ENCODE data around the gene IRF1. TPM values are rescaled to one million over a fixed set of nuclear protein-coding genes. Genes with fewer than 3 reads are reported as not detected.
A peak's percentile ranks its signal among the peaks of the same experiment; 100 is the strongest.

IRF1 gene
- total RNA-seq, 4 donors from 2014 or later: 40.8 to 86.9 (median 65.5) TPM

- Histone ChIP-seq H3K36me3 (no peaks in the 10 kb centered on the region), H3K27ac (peak overlapping the region; percentile 77 to 87 (median 84)), H3K4me1 (peaks cover 43 to 76% (median 56%) of the 10 kb centered on the region in 4 donors), H3K4me3 (no peak overlapping the region), H3K27me3 (no peaks in the 10 kb centered on the region), H3K9me3 (no peaks in the 10 kb centered on the region)
- intact Hi-C loops (cut with DNase I; ENCODE audit: low total_unique reads) (no loop called here), in situ Hi-C loops (cut with MboI; ENCODE audit: low pct_ligation_motif_present in 1 of 4, low pct_unique_long_range_greater_than_20kb in 1 of 4, low sequenced_read_pairs in 3 of 4) (no loop called here)
- DNase-seq: peak; percentile 26
- 67 to 95% methylated on average over 3 to 10 of the region's 10 CpGs for WGBS, 2 donors (ENCODE audit: low coverage in 1 of 2)
- TF ChIP-seq EP300 (IDR thresholded peaks at IDR 0.05; ENCODE audit: low read depth) (no peak), POLR2AphosphoS5 (IDR thresholded peaks at IDR 0.05) (no peak), POLR2A (IDR thresholded peaks at IDR 0.05) (no peak), CTCF (IDR thresholded peaks at IDR 0.05) (no peak)
These were observed 25.4 kb downstream of the IRF1 start for GRCh38 chr5:132465059-132465707.

GRCh38 chr5:132464156-132464939, 26.2 kb downstream of the IRF1 start:
- 22 to 53% methylated on average over 3 to 15 of the region's 15 CpGs for WGBS, 2 donors (ENCODE audit: low coverage in 1 of 2)
- H3K27ac ChIP-seq: peak overlapping the region; percentile 77 to 87 (median 84)
- peak; percentile 55 for DNase-seq

GRCh38 chr5:132463811-132464155, 26.8 kb downstream of the IRF1 start:
- WGBS, 2 donors (ENCODE audit: low coverage in 1 of 2): 43 to 58% methylated on average over 2 to 4 of the region's 5 CpGs
- Histone ChIP-seq H3K36me3 (no peaks in the 10 kb centered on the region), H3K27ac (peak overlapping the region; percentile 77 to 87 (median 84)), H3K4me1 (peaks cover 55 to 90% (median 70%) of the 10 kb centered on the region in 4 donors), H3K4me3 (peak overlapping the region in 1 of 4 donors; percentile 23), H3K27me3 (no peaks in the 10 kb centered on the region), H3K9me3 (no peaks in the 10 kb centered on the region)
- DNase-seq: peak; percentile 30
- TF ChIP-seq POLR2A (IDR thresholded peaks at IDR 0.05): no peak
- TF ChIP-seq CTCF (IDR thresholded peaks at IDR 0.05): no peak
- no peak for TF ChIP-seq POLR2AphosphoS5 (IDR thresholded peaks at IDR 0.05)
- no peak for TF ChIP-seq EP300 (IDR thresholded peaks at IDR 0.05; ENCODE audit: low read depth)
- intact Hi-C loops (cut with DNase I; ENCODE audit: low total_unique reads) (no loop called here), in situ Hi-C loops (cut with MboI; ENCODE audit: low pct_ligation_motif_present in 1 of 4, low pct_unique_long_range_greater_than_20kb in 1 of 4, low sequenced_read_pairs in 3 of 4) (no loop called here)

More at GRCh38 chr5:132464156-132464939, 26.2 kb downstream of the IRF1 start:
- H3K4me1 ChIP-seq: peaks cover 49 to 84% (median 64%) of the 10 kb centered on the region in 4 donors
- in situ Hi-C loops (cut with MboI; ENCODE audit: low pct_ligation_motif_present in 1 of 4, low pct_unique_long_range_greater_than_20kb in 1 of 4, low sequenced_read_pairs in 3 of 4) (no loop called here), intact Hi-C loops (cut with DNase I; ENCODE audit: low total_unique reads) (no loop called here)
- H3K4me3 ChIP-seq: peak overlapping the region in 1 of 4 donors; percentile 23
- H3K9me3 ChIP-seq: no peaks in the 10 kb centered on the region
- no peaks in the 10 kb centered on the region for H3K36me3 ChIP-seq
- H3K27me3 ChIP-seq: no peaks in the 10 kb centered on the region
- TF ChIP-seq EP300 (IDR thresholded peaks at IDR 0.05; ENCODE audit: low read depth) (no peak), CTCF (IDR thresholded peaks at IDR 0.05) (peak in 4 of 5 experiments; percentile 17 to 53 (median 40)), POLR2AphosphoS5 (IDR thresholded peaks at IDR 0.05) (no peak), POLR2A (IDR thresholded peaks at IDR 0.05) (no peak)

Measured in transverse colon (tissue), 4 donors.